ENCODE data around the gene SCGB3A1.

Gene SCGB3A1, protein sequence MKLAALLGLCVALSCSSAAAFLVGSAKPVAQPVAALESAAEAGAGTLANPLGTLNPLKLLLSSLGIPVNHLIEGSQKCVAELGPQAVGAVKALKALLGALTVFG

GRCh38 chr5:180591311-180591887, at the start of gene SCGB3A1:
Gene SCGB3A1, minus strand, starts transcription at chr5:180591499. Its CDS starts 37 bp downstream, at chr5:180591462.
- no peak for DNase-seq (ENCODE audit: extremely low read depth in 1 of 2, low read depth in 1 of 2)

DNA sequence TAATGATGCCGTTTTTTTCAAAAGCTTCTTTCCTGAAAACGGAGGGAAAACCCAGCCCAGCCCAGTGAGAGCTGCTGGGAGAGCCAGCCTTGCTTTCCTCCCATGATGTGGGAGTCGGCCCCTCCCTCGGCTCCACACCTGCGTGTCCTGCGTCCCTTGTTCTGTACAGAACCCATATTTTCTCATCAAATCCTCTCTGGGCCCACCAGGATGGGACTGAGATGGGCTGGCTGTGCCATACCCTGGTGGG, 49.2 kb upstream of the SCGB3A1 start:
- no peak for DNase-seq (ENCODE audit: extremely low read depth in 1 of 2, low read depth in 1 of 2)

DNA sequence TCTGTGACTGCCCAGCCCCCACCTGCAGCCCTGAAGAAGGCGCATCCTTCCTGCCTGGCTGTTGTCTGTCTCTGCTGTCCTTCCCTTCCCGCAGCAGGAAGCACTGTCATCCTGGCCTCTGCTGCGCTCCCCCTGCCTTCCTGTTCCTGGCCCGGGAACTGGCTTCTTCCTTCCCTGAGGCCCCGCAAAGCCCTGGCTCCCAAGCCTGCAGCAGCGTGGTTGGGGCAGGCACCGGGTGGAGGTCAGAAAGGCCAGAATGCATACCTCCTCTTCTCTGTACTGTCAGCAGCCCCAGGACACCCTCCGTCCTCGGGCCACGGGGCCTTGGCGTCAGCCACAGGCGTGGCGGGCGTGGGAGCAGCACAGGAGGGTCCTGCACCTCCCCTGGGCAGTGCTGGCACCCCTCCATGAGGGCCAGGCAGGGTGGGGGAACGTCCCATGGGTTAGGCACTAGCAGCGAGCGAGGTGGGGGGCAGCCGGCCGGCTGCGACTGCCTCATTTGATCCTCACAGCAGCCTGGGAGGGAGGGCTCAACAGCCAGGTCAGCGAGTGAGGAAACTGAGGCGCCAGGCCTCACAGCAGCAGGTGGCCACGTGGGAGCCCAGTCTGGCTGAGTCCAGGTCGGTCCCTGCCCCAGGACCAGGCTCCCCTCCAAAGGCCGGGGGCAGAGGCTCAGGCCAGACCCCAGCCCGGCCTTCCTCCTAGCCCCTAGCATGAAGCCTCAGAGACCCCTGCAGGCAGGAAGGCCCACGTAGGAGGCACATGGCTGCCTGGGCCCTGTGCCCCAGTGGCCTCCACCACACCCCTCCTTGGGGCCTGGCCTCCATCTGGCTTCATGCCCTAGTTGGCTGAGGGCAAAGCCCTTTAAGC, 48.7 kb upstream of the SCGB3A1 start:
- no peak for DNase-seq (ENCODE audit: extremely low read depth in 1 of 2, low read depth in 1 of 2)

DNA sequence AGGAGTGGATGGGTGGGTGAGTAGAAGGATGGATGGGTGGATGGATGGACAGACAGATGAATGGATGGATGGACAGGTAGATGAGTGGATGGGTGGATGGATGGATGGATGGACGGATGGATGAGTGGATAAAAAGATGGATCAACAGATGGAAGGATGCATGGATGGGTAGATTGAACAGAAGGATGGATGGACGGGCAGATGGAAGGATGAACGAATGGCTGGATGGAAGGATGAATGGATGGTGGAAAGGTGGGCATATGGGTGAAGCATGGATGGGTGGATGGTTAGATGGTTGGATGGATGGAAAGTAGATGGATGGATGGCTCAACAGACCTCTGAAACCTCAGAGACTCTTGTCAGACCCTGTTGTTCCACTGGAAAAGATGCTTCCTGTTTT, 48.0 kb upstream of the SCGB3A1 start:
- DNase-seq (ENCODE audit: extremely low read depth in 1 of 2, low read depth in 1 of 2) = no peak

GRCh38 chr5:180637962-180638680, 46.8 kb upstream of the SCGB3A1 start:
- DNase-seq (ENCODE audit: extremely low read depth in 1 of 2, low read depth in 1 of 2) = no peak

DNA sequence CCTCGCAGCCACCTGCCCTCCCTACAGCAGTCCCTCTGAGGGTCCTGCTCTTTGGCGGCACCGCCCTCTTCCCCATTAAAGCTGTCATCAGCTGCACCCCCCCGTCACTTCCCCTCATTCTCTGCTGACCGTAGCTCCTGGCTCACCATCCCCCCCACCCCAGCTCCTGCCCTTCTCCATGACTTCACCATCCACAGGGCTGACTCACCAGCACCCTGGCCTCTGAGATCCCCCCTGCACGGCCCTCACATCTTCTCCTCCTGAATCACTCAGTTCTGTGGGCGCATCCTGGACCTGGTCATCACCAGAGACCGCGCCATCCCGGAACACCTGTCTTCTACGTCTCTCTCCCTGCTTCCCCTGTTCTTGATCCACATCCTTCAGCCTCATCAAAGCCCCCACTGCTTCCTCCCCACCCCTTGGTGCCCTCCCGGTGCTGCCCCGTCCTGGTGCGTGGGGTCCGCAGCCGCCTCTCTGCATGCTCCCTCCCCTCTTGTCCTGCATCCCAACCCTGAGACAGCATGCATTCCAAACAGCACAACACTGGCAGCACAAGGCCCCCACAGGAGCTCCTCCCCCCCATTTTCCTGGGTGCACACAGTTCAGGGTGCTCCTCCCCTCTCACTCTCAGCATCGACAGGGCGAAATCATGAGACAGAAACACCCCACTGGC, 45.2 kb upstream of the SCGB3A1 start:
- DNase-seq (ENCODE audit: extremely low read depth in 1 of 2, low read depth in 1 of 2) = no peak

GRCh38 chr5:180636016-180636402, 44.7 kb upstream of the SCGB3A1 start:
- no peak for DNase-seq (ENCODE audit: extremely low read depth in 1 of 2, low read depth in 1 of 2)

DNA sequence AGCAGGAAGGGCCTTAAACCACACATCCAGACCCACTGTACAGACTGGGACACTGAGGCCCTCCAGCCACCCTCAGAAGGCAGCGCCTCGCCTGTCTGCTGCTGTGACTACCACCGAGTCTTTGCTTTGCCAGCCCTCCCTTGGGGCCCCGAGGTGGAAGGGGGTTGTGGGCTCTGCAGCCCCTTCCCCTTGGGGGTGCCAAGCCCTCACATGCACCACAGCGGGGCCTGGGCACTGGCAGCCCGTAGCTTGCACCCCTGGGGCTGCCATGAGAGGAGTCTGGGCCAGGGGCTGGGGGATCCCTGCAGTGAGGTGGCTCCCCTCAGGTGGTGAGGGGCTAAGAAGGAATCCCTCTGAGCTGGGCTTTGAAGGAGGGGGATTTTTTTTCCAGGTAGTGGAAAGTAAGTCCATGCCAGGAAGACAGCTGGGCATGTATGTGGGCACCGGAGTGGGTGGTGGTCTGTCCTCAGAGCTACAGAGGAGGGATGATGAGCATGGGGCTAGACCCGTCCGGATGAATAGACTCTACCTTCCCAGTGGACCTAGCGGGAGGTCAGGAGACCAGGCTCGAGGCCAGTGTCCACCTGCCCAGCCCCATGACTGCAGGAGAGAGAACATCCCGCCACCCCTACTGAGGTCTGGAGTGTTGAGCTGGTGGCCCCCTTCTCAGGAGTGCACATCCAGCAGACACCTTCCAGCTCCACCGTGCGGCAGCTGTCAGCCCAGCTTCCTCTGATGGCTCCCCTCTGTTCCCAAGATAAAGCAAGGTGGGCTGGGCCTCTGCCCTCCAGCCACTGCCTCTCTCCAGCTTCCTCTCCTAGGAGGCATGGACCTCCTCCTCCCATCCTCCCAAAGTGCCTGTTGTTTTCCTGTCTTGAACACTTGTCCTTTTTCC, 42.2 kb upstream of the SCGB3A1 start:
- DNase-seq (ENCODE audit: extremely low read depth in 1 of 2, low read depth in 1 of 2) = no peak

DNA sequence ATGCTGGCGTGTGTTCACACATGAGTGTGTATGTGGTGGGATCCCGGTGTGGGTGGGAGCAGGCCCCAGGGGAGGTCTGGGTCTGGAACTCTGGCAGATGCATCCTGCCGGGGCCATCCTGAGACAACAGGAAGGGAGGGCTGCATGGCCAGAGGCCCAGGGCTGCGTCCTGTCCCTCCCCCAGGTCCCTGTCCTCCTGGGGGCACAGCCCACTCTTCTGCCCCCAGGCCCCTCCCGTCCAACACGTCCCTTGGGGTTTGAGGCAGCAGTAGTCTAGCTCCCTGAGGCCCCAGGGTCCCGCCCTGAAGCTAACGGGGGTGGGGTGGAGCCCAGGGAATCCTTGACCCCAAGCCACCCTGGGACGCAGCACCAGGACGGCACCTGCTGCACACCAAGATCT, 41.5 kb upstream of the SCGB3A1 start:
- no peak for DNase-seq (ENCODE audit: extremely low read depth in 1 of 2, low read depth in 1 of 2)

DNA sequence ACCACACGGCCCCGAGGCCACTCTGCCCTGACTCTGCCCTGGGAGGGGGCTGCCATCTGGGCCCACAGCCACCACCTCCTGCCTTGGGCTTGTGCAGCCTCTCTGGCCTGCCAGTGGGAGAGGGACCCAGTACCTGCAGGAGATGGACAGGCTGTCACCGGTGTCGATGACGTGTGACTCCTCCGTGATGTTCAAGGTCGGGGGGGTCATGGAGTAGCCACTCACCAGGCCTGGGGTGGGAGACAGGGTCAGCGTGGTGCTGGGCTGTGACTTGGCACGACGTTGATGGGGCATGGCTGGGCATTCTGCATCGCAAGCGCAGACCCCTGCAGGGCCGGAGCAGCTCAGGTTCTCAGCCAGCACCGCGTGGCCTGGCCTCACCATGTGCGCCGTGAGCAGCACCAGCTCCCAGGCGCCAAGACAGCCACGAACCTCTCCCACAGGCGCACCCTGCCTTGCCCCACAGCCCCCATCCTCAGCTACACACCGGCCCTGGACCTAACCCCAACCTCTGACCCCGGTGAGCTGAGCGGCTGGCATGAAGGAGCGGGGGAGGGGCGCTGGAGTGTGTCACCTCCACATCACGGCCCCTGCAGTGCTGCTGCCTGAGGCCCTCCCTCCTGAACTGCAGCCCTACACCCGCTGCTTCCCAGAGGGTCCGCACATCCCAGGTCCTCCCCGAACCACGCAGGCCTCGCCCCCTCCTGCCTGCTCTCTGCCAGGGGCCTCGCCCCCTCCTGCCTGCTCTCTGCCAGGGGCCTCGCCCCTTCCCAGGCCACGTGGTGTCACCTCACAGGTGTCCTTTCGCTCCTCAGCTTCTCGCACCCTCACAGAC, 40.5 kb upstream of the SCGB3A1 start:
- no peak for DNase-seq (ENCODE audit: extremely low read depth in 1 of 2, low read depth in 1 of 2)

DNA sequence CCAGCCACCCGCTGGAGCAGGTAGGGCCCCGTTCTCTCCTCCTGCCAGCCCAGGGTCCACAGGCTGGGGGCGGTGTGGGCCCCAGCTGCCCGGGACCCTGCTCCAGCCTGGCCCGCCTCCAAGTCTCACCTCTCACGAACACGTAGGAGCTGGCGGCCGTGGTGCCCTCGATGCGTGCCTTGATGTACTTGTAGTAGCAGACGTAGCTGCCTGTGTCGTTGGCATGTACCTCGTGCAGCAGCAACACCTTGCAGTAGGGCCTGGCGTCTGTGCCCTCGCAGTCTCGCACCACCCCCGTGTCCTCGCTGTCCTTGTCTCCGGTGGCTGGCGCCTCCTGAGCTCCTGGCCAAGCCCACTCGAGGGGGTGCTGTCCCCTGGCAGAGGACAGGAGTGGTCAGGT, 39.1 kb upstream of the SCGB3A1 start:
- no peak for DNase-seq (ENCODE audit: extremely low read depth in 1 of 2, low read depth in 1 of 2)

DNA sequence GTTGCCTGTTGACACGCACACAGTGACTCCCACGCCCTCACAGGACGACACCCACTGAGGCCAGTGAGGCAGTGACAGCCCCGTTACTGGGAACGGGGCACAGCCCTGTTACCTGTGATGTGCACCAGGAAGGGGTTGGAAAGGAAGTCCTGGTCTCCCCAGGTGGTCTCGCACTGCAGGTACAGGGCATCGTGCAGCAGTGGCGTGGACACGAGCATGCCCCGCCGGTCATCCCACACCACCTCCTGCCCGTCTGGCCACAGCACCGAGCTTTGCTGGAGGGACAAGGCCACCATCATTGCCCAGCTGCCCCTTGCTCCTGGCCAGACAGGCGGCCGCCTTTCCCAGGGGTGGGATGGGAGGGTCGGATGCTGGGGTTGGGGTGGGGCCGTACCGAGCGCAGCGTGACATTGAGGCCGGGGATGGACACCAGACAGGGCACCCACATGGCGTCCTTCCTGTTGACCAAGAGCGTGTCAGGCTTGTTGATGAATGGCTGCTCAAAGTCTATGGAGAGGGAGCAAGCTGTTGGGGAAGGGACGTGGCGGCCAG, 38.6 kb upstream of the SCGB3A1 start:
- DNase-seq (ENCODE audit: extremely low read depth in 1 of 2, low read depth in 1 of 2) = no peak

GRCh38 chr5:180628827-180629750, 37.8 kb upstream of the SCGB3A1 start:
- DNase-seq (ENCODE audit: extremely low read depth in 1 of 2, low read depth in 1 of 2) = no peak

GRCh38 chr5:180628211-180628610, 36.9 kb upstream of the SCGB3A1 start:
- DNase-seq (ENCODE audit: extremely low read depth in 1 of 2, low read depth in 1 of 2) = no peak

DNA sequence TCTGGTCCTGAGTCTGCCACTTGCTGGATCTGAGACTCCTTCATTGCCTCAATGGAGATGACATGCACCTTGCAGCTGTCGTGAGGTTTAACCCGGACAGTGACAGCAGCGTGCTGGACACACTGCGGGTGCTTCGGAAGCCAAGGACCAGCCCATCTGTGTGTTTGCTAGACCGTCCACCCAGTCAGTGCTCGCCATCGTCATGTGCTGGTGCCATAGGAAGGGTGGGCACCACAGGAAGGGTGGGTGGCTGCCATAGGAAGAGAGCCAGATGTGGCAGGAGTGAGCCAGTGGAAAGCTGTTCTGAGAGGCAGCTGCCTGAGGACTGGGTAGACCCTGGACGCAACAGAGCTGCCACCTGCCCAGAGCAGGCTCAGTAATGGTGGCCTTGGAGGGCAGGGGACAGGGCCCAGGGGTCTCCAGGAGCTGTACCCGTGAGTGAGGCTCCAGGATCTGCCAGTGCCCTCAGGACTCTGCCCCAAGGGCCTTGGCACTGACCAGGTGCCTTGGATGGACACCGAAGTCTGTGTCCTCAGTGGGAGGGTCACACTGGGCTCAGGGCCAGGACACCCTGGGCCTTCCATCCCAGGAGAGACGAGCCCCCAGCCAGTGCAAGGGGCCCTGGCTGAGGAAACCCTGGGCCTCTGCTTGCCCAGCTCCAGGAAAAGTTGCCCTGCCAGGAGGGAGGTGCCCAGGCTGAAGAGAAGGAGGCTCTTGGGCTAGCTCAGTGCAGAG, 36.3 kb upstream of the SCGB3A1 start:
- no peak for DNase-seq (ENCODE audit: extremely low read depth in 1 of 2, low read depth in 1 of 2)

DNA sequence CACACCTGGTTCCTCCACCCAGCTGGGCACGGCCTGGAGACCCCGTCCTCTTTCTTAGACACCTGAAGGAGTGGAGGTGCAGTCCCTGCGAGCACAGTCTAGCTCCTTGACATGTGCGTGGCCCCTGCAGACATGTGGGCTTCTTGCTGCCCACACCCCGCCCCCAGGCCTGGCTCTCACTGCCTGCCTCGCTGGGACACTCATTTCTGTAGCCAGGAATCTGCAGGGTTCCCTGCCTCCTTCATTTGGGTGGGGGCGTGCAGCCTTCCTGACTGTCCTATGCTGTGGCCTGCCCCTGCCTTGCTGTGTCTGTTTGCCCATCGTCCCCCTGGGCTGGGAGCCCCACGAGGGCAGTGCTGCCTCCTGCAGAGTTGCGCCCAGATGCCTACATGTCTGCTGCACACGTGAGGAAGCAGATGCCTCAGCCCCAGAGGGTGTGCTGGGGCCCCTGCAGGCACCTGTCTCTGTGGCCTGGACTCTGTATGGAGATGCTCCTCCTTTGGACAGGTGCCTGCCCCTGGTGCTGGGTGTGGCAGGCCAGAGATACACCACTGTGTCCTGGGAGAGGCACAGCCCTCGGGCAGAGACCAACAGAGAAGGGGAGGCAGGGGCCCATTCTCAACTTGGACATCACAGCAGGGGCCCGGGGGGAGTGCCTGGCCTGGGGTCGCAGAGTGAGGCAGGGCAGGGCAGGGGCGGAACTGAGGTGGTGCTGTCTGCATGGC, 35.5 kb upstream of the SCGB3A1 start:
- DNase-seq (ENCODE audit: extremely low read depth in 1 of 2, low read depth in 1 of 2) = no peak
